Inflammatory macrophage (primary cell): ENCODE results near the gene TBC1D5.
A peak's percentile ranks its signal among the peaks of the same experiment; 100 is the strongest.

Source experiments
- DNase-seq, 2 donors: peaks; one replicate each; pipeline ENCODE4 v3.0.0-alpha.2; 2020 to 2022

Gene TBC1D5

DNA sequence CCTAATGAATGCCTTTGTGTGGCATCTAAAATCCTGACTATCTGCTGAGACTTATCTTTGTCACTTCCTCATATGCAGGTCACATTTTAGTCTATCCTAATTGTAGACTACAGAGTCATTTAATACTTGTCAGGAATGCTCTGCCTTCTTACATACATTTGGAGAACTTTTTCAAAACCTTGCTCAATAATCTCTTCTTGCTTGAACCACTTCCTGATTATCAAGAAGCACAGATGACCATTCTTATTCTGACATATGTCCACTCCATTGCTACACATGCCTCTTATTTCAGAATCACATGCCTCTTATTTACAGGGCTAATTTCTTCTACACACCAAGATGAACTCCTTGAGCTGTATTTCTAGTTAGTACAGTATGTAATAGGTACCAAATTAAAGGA, 400.3 kb downstream of the TBC1D5 start:
- peak; percentile 35 to 82 for DNase-seq

DNA sequence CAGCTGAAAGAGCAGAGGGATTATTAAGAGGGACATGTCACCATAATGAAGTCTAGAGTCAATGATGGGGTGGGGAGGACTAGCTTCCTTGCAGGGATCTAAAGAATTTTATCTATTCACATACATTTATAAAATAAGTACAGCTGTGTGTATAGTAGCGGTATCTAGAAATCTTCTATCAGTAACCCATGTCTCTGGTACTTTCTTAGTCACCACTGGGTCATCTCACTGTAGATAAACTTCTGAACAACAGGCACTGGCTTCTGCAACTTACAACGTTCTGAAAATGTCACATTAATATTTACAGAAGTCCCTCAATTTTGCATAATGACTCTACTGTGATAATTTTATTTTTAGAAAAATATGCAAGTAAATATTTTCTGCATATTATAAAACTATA, 401.7 kb downstream of the TBC1D5 start:
- no peak for DNase-seq

- no peak for DNase-seq
Measured at GRCh38 chr3:17340261-17340660, 402.2 kb downstream of the TBC1D5 start.

DNA sequence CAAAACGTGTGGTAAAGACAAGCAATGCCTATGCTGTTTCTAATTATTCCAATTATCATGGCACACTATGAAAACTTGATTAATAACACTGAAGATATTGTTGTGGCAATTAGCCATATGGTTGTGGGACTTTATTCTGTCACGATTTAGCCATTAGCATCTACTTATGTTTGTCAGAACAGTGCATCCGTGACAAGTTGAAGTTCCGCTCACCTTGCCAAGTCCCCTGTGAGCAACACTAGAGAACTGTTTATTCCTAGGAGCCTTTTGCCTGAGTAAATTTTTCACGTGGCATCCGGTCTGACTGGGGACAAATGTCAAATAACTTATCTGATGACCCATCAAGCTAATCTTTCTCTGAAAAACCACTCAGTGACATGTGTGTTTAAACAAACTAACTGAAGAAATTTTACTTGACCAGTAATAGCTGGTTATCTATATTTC, 403.3 kb downstream of the TBC1D5 start:
- no peak for DNase-seq

- DNase-seq, result no peak
Measured at GRCh38 chr3:17336291-17336690, 406.1 kb downstream of the TBC1D5 start.

DNA sequence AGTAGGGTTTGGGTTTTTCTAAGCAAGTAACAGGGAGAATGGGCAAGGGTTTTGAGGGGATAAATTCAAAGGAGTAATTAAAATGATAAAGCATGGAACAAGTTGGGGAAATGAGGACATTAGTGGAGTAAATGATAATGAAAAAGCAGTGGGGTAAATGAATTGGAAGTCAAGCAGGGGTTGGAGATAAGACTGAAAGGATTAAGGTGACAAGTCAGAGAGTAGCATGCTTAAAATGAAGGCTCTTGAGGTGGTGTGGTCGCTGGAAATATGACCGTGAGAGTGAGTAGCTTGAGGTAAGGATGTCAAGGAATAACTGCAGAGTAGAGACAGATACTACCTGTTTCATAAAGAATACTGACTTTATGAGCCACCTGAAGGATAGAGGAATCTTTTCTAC, 408.5 kb downstream of the TBC1D5 start:
- DNase-seq, result no peak

DNA sequence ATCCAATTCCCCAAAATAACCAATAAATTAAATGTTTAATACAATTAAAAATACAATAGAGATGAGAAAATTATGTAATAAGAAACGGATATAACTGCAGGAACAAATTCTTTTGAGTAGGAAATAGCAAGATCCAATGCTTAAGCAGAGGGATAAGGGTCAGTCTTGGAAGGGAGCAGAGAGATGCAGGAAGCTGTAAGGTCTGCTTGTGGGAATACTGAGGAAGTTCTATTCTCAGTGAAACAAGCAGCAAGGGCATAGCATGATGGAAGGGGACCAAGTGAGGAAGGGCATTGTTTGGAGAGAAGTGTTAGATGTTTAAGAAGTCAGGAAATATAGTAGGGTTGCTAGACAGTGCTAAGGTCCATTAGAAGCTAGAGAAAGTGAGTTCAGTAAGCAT, 409.0 kb downstream of the TBC1D5 start:
- no peak for DNase-seq

DNA sequence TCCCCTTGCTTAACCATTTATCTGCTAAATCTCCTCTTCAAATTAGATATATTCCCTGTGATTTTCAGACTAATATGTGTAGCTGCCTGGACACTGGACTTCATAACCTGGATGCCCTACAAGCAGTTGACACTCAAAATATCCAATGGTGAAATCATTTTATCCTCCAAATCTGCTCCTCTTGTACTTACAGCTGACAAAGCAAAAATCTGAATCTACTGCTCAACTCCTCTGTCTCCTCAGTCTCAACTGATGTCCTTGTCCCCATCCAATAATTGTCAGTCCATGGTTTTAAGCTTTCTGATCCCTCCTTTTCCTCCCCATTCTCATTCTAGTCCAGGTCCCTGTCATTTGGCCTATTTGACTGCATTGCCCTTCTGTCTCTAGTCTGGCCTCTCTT, 411.8 kb downstream of the TBC1D5 start:
- no peak for DNase-seq

DNA sequence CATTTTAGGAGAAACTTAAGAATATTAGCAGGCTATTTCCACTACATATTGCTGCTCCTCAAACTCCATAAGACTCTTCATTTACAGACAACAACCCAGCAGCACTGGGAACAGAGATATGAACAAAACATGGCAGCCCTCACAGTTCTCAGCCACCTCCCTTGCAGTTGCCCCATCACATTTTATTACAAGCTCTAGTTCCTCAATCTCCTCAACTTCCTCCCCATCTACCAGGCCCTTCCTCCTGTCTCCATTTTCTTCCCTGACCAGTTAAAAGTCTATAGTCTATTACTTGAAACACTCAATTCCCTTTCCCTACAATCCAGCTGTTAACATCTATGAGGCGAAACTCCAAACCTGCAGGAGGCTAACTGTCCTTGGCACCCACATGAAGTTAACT, 412.5 kb downstream of the TBC1D5 start:
- DNase-seq, result peak; percentile 38 to 53

DNA sequence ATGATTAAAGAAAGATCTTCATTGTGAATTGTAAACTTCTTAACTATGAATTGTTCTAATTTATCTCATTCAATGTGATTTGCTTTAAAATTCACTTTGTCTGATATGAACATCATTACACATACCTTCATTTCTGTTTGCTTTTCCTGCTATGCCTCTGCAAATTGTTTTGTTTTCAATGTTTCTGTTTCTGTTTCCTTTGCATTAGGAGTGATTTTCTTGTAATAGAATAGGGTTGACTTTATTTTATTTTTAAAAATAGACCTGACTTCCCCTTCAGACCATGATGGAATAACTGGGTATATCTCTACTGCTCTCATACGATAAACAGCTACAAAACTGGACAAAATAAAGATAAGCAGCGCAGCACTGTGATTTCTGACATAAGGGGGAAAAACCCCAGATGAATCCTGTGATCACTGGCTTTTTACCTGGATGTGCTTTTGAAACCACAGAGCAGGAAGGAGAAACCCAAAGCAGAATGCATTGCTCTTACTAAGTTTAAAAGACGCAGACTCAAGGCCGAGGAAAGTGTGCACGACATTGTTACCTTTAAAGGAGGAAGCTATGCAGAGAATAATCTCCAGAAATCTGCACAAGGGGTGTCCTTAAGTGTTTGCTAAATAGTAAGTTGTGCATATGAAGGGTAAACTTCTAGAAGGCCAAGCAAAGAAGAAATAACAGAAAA, 420.2 kb downstream of the TBC1D5 start:
- DNase-seq, result no peak

- DNase-seq, result no peak
Measured at GRCh38 chr3:17320266-17320665, 422.2 kb downstream of the TBC1D5 start.

DNA sequence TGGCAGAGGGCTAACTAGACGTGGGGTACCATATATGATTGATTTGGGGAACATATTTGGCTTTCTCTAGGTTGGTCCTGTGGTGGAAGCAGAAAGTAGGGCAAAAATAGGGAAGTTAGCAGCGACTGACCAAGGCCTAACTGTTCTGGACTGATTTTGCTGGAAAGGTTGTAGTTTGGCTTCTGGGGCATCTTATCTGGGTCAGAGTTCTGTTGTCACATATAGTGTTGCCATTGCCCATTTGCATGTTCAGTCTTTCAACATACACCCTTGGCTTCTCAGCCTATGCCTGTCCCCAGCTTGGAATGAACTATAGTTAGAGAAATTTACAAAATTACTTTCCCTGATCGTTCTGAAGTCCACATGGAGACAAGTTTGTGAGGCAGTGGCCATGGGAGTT, 426.5 kb downstream of the TBC1D5 start:
- no peak for DNase-seq

DNA sequence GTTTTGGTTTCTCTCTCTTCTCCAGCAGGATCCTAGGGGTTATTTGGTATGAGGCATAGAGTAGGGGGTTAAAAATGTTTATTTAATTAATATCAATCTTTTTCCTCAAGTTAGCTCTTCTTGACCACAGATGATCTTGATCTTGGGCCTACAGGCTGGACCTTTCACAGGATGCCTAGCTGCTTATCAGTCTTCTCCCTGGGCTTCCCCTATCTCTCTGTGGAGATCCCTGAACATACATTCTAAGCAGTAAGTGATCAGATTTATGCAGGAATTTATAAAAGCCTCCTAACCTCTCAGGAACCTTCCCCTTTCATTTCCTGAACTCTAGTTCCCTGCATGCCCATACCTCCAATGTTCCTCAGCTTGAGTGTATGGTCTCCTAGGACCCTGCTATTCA, 428.3 kb downstream of the TBC1D5 start:
- DNase-seq, result no peak

DNA sequence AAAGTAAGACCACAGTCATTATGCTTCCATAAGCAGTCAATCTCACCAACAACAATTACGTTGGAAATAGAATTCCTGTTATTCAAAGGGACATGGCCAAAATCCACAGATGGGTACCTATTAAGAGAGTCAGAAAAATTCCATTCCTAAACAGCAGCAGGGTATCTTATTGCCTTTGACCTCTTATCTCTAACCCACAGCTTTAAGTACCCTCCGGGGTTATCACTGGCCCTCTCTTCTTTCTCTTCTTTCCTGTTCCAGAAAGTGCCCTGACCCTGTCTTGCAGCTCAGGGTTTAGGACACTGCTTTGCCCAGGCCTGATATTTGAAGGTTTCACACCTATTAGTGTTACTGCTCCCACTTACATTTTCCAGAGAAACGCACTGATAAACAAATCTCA, 428.7 kb downstream of the TBC1D5 start:
- no peak for DNase-seq

DNA sequence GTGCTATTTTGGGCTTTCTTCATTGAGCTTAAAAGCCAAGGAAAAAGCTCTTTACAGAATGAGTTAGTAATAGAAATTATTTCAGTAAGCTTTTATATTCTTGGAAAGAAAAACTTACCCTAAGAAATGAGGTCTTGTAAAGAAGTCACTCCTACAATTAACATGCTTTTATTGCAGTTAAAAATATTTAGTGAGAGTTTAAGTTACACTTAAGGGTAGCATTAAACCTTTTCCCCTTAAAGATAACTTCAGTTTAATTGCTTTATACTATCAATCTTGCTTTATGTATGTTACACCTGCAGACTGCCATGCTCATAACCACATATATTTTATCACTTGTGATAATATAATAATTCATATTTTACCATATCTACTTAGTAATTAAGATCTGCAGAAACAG, 431.4 kb downstream of the TBC1D5 start:
- DNase-seq, result no peak

- DNase-seq, result no peak
Measured at GRCh38 chr3:17307887-17308286, 434.5 kb downstream of the TBC1D5 start.

DNA sequence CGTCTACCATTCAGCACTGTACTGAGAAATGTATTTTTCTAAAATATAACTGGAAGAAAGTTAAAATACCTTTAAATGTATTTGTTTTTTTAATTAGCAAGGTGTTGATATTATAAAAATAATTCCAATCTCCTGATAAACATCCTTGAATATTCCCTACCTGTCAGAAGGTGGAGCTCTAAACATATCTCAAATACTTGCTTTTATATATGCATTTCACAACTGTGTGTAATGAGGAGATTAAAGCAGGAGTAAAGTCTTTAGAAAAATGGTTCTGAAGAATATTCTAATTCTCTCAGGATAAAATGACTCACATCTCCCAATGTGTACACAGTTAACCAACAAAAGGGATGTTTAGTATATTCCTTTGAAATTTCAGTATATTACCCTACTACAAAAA, 434.9 kb downstream of the TBC1D5 start:
- no peak for DNase-seq

- DNase-seq, result no peak
Measured at GRCh38 chr3:17304969-17305368, 437.5 kb downstream of the TBC1D5 start.

GRCh38 chr3:17302774-17303173, 439.7 kb downstream of the TBC1D5 start:
- no peak for DNase-seq

GRCh38 chr3:17302170-17302569, 440.3 kb downstream of the TBC1D5 start:
- DNase-seq, result no peak

DNA sequence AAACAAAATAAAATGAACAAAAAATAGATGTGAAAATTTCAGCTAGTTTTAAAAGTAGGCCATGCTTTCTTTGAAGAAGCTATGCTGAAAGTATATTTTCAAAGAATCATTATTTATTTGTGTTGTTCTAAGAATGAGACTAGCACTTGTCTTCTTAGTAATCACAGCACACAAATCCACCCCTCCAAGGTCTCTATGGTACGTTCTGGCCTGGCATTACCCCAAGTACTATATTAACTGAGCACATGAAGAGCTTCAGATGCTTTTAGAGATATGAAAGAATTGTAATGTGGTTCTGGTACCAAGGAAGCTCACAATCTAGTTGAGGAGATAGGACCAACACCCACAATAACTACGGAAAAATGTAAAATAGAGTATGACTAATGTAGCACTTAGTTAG, 441.2 kb downstream of the TBC1D5 start:
- no peak for DNase-seq

DNA sequence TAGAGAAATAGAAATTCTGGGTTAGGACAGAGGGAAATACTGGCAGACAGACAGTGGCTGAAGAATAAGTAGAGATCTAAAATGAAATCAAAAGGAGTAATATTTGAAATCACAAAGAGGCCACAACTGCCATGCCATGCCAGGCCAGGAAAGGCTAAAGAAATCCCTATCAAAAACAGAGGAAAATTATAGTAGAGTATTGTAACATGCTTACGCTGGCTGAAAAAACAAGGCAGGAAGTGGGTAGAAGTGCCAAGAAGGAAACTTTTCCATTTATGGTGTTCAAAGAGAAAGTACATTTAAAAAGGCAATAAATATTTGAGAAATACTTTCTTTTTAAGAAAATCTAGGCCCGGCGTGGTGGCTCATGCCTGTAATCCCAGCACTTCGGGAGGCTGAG, 442.0 kb downstream of the TBC1D5 start:
- no peak for DNase-seq

- no peak for DNase-seq
Measured at GRCh38 chr3:17298038-17298437, 444.4 kb downstream of the TBC1D5 start.

GRCh38 chr3:17292556-17292955, 449.9 kb downstream of the TBC1D5 start:
- no peak for DNase-seq

DNA sequence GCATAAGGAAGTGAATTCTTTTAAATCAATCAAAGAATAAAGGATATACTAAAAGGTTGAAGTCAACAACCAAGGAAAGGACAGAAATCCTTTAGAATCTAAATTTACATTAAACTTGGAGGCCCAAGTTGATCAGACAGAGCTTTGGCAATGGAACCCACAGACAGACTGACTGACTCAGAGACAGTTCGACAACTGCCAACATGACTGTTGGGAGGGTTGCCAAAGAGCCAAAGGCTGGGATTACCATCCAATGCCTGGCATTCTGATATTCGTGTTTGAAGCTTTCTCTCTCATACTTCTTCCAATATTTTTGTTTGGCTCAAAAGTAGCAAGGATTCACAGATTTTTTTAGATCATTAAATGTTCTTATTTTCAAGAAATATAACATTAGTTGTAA, 451.5 kb downstream of the TBC1D5 start:
- no peak for DNase-seq
